HepG2 (cell line): ENCODE data around the gene WDR86. TPM values are rescaled to one million over a fixed set of nuclear protein-coding genes. Genes with fewer than 3 reads are reported as not detected.

Source experiments
- ATAC-seq: fragments of 200-7000 bp; cut with Tn5 transposase; 3 replicates; pipeline ENCODE4 v1.9.1; 2020; ENCODE audit warnings: mild to moderate bottlenecking, moderate library complexity
- BruUV-seq: library from RNA; stranded (reverse); fragments of 400-500 nt; replicated peaks from 2 replicates; lab custom pipeline; 2021; lab: Mats Ljungman, UMichigan
- CTCF ChIA-PET: fragments of 300-600 bp; formaldehyde crosslinking; extraction: SDS; loops from one replicate; lab custom pipeline; 2021; ENCODE audit warnings: low total read pairs, inconsistent platforms, low intra/inter-chr PET ratio; lab: Yijun Ruan, JAX
- POLR2A ChIA-PET: fragments of 350-600 bp; sonication (Branson Sonifier 250); formaldehyde crosslinking; loops from one replicate; lab custom pipeline; 2020; ENCODE audit warnings: antibody characterized with exemption, inconsistent platforms; lab: Yijun Ruan, JAX
- DNase-seq: peaks from one replicate; pipeline ENCODE4 v3.0.0-alpha.2; 2015; ENCODE audit warnings: low spot score
- FAIRE-seq: peaks from 3 replicates; lab custom pipeline; 2011; peaks lifted over from hg19 to GRCh38; lab: Jason Lieb, UNC
- H2AFZ ChIP-seq: one replicate; pipeline ENCODE4 v1.6.1; 2011; ENCODE audit warnings: low read length, inconsistent platforms
- H3K27ac ChIP-seq: fragments of 300-600 bp; 3 replicates; pipeline ENCODE4 v1.8.0; 2011; ENCODE audit warnings: mixed run types, mild to moderate bottlenecking, mixed read lengths, low read length, inconsistent platforms; ENCODE audit not compliant: insufficient read depth; ENCODE audit errors: extremely low read length
- H3K27me3 ChIP-seq, 2 experiments: fragments of 200-600 bp in 1 of 2; 2 replicates in 1 of 2; 3 replicates in 1 of 2; pipeline versions ENCODE4 v1.6.0 to v1.8.0; 2011; ENCODE audit warnings: low read length in 2 of 2, mild to moderate bottlenecking in 2 of 2, moderate library complexity in 2 of 2, inconsistent platforms in 1 of 2; ENCODE audit not compliant: insufficient read depth in 2 of 2, control insufficient read depth in 1 of 2
- H3K36me3 ChIP-seq, 2 experiments: fragments of 200-600 bp in 1 of 2; replicated peaks in 1 of 2; 2 replicates in 1 of 2; 3 replicates in 1 of 2; pipeline versions ENCODE4 v1.5.1 to v1.8.0; 2011; ENCODE audit warnings: low read length in 2 of 2, inconsistent platforms in 1 of 2; ENCODE audit not compliant: insufficient read depth in 2 of 2, control insufficient read depth in 1 of 2
- H3K4me1 ChIP-seq: 2 replicates; pipeline ENCODE4 v1.5.1; 2012; ENCODE audit warnings: low read length, inconsistent platforms; ENCODE audit not compliant: insufficient read depth
- H3K4me2 ChIP-seq: 2 replicates; pipeline ENCODE4 v1.6.0; 2011; ENCODE audit warnings: low read depth, low read length, inconsistent platforms
- H3K4me3 ChIP-seq, 3 experiments: fragments of 200-600 bp in 1 of 3; sonication (generic), shearing (Covaris generic) in 1 of 3; replicated peaks in 1 of 3; 2 replicates each; pipeline ENCODE4 v1.5.1; 2011 to 2016; ENCODE audit warnings: low read length in 3 of 3, inconsistent platforms in 2 of 3, low read depth in 2 of 3, mild to moderate bottlenecking in 2 of 3, control low read depth in 1 of 3, mixed read lengths in 1 of 3; ENCODE audit not compliant: insufficient read depth in 1 of 3
- H3K79me2 ChIP-seq: one replicate; pipeline ENCODE4 v1.6.1; 2011; ENCODE audit warnings: low read length, inconsistent platforms; ENCODE audit not compliant: insufficient read depth
- H3K9ac ChIP-seq: 2 replicates; pipeline ENCODE4 v1.6.0; 2011; ENCODE audit warnings: mild to moderate bottlenecking, low read depth, low read length, inconsistent platforms; ENCODE audit not compliant: insufficient read depth
- H3K9me3 ChIP-seq: 2 replicates; pipeline ENCODE4 v1.5.1; 2012; ENCODE audit warnings: mild to moderate bottlenecking, low read length
- H4K20me1 ChIP-seq: 2 replicates; pipeline ENCODE4 v1.6.0; 2011; ENCODE audit warnings: inconsistent platforms, mild to moderate bottlenecking, low read length, moderate library complexity; ENCODE audit not compliant: insufficient read depth
- DRAP1 ChIP-seq: IDR thresholded peaks from 2 replicates; pipeline ENCODE4 v1.6.1; 2016; ENCODE audit warnings: missing genetic modification reagents, missing compliant biosample characterization
- FOSL1 ChIP-seq: sonication (generic); formaldehyde crosslinking; IDR thresholded peaks from 2 replicates; pipeline ENCODE4 v1.9.0; 2021; ENCODE audit warnings: missing genetic modification reagents, borderline replicate concordance
- IRF1 ChIP-seq: sonication (generic); formaldehyde crosslinking; IDR thresholded peaks from 2 replicates; pipeline ENCODE4 v1.4.0; 2020; ENCODE audit warnings: low read depth, mild to moderate bottlenecking, missing genetic modification reagents
- KDM4B ChIP-seq: sonication (generic); formaldehyde crosslinking; IDR thresholded peaks from 2 replicates; pipeline ENCODE4 v1.4.0; 2020; ENCODE audit warnings: missing genetic modification reagents
- NCOR1 ChIP-seq: fragments of 200-600 bp; sonication (generic); IDR thresholded peaks from 2 replicates; pipeline ENCODE4 v1.7.0; 2017; ENCODE audit warnings: antibody characterized with exemption, low read length, borderline replicate concordance
- TBX3 ChIP-seq: fragments of 450-650 bp; IDR thresholded peaks from 2 replicates; pipeline ENCODE4 v1.6.1; 2017; ENCODE audit warnings: antibody characterized with exemption, mild to moderate bottlenecking, inconsistent platforms, borderline replicate concordance
- ZBTB10 ChIP-seq: sonication (generic); formaldehyde crosslinking; IDR thresholded peaks from 2 replicates; pipeline ENCODE4 v1.4.0; 2020; ENCODE audit warnings: missing genetic modification reagents, borderline replicate concordance
- ZBTB38 ChIP-seq: sonication (generic); formaldehyde crosslinking; IDR thresholded peaks from 2 replicates; pipeline ENCODE4 v1.5.1; 2020; ENCODE audit warnings: mild to moderate bottlenecking, missing genetic modification reagents
- ZNF136 ChIP-seq: sonication (generic); formaldehyde crosslinking; IDR thresholded peaks from 2 replicates; pipeline ENCODE4 v1.8.1; 2022; ENCODE audit warnings: low read depth, mild to moderate bottlenecking, moderate library complexity, missing genetic modification reagents
- ZNF251 ChIP-seq: sonication (generic); formaldehyde crosslinking; IDR thresholded peaks from 2 replicates; pipeline ENCODE4 v1.9.0; 2021; ENCODE audit warnings: mild to moderate bottlenecking, missing genetic modification reagents
- ZNF367 ChIP-seq: sonication (generic); formaldehyde crosslinking; IDR thresholded peaks from 2 replicates; pipeline ENCODE4 v1.4.0; 2020; ENCODE audit warnings: missing genetic modification reagents, borderline replicate concordance
- ZNF44 ChIP-seq: sonication (generic); formaldehyde crosslinking; IDR thresholded peaks from 2 replicates; pipeline ENCODE4 v1.5.1; 2020; ENCODE audit warnings: mild to moderate bottlenecking, missing genetic modification reagents
- ZNF512 ChIP-seq: sonication (generic); formaldehyde crosslinking; IDR thresholded peaks from 2 replicates; pipeline ENCODE4 v1.4.0; 2020; ENCODE audit warnings: mild to moderate bottlenecking, missing genetic modification reagents
- ZNF547 ChIP-seq: sonication (generic); formaldehyde crosslinking; IDR thresholded peaks from 2 replicates; pipeline ENCODE4 v1.5.1; 2020; ENCODE audit warnings: mild to moderate bottlenecking, missing genetic modification reagents
- ZNF607 ChIP-seq: sonication (generic); formaldehyde crosslinking; IDR thresholded peaks from 2 replicates; pipeline ENCODE4 v1.5.1; 2020; ENCODE audit warnings: missing genetic modification reagents, mild to moderate bottlenecking, borderline replicate concordance
- ZNF749 ChIP-seq: sonication (generic); formaldehyde crosslinking; IDR thresholded peaks from 2 replicates; pipeline ENCODE4 v1.8.0; 2022; ENCODE audit warnings: mild to moderate bottlenecking, missing genetic modification reagents, moderate library complexity, borderline replicate concordance
- ZNF75D ChIP-seq: sonication (generic); formaldehyde crosslinking; IDR thresholded peaks from 2 replicates; pipeline ENCODE4 v1.8.1; 2023; ENCODE audit warnings: missing genetic modification reagents, mild to moderate bottlenecking, borderline replicate concordance
- ZSCAN5A ChIP-seq: sonication (generic); formaldehyde crosslinking; IDR thresholded peaks from 2 replicates; pipeline ENCODE4 v1.8.0; 2022; ENCODE audit warnings: mild to moderate bottlenecking, missing genetic modification reagents, borderline replicate concordance
- WGBS: methylation state at CpG from one replicate; pipeline ENCODE4 v1.1.6; 2017; ENCODE audit warnings: low lambda C conversion rate; 5-methylcytosine and 5-hydroxymethylcytosine counted together
- in situ Hi-C: cut with HindIII; loops from 2 replicates; pipeline ENCODE4 v1.10.0; 2017; ENCODE audit warnings: low pct_unique_long_range_greater_than_20kb; ENCODE audit not compliant: extremely low pct_ligation_motif_present
- intact Hi-C: fragments of 100-400 bp; cut with micrococcal nuclease; formaldehyde crosslinking; loops from one replicate; pipeline ENCODE4 v1.10.0; 2022; ENCODE audit not compliant: unreplicated experiment
- polyA plus RNA-seq, 8 experiments: library from polyadenylated mRNA; depleted of rRNA in 3 of 8; stranded (reverse) in 7 of 8; unstranded in 1 of 8; fragments of >200 nt; fragmentation: Illumina TruSeq in 4 of 8; extraction: Trizol in 4 of 8; gene quantifications; 2 replicates each; pipeline versions ENCODE4 v1.2.1 to v1.2.3, GENCODE V29; 2011 to 2016; ENCODE audit warnings: low read depth in 4 of 8, missing spikeins in 1 of 8, mixed read lengths in 1 of 8; ENCODE audit not compliant: insufficient read depth in 1 of 8
- total RNA-seq, 5 experiments: library from RNA; depleted of rRNA; stranded (reverse); fragments of >200 nt; fragmentation: Illumina TruSeq; extraction: Trizol; gene quantifications; 2 replicates each; pipeline ENCODE4 v1.2.3, GENCODE V29; 2016; ENCODE audit warnings: low read depth in 1 of 5

WDR86 gene
- total and polyA plus RNA-seq, 2 of the 13 experiments (the other 11 are each of a cell fraction or from before 2014, with no cell fraction given): 0.11 to 2.9 TPM

- no peak overlapping the region for H3K27ac ChIP-seq
- no peak overlapping the region for H3K4me3 ChIP-seq
- no peak overlapping the region for H3K4me2 ChIP-seq
- H3K9me3 ChIP-seq: no peaks in the 10 kb centered on the region
- intact Hi-C loops (no loop called here), in situ Hi-C loops (no loop called here)
- no peak for DNase-seq
- H4K20me1 ChIP-seq: no peaks in the 10 kb centered on the region; the same call in 1 of the 2 replicates
- no peak overlapping the region for H2AFZ ChIP-seq
- no peaks in the 10 kb centered on the region for H3K4me1 ChIP-seq
- ChIA-PET POLR2A (no interaction called here), CTCF (no interaction called here)
- H3K9ac ChIP-seq: no peak overlapping the region
- no peaks in the 10 kb centered on the region for H3K79me2 ChIP-seq
- no TSS peak for BruUV-seq
- no peak for FAIRE-seq
- no peak for ATAC-seq
- 27% methylated on average over 4 of the region's 8 CpGs for WGBS
- peaks cover 23 to 96% of the 10 kb centered on the region in 2 experiments for H3K27me3 ChIP-seq
- no peaks in the 10 kb centered on the region for H3K36me3 ChIP-seq
- TF ChIP-seq ZNF607 (CRISPR knock-in tag) (no peak), KDM4B (CRISPR knock-in tag) (no peak), NCOR1 (no peak), ZNF367 (no peak), ZNF251 (CRISPR knock-in tag) (no peak), ZNF749 (CRISPR knock-in tag) (no peak), TBX3 (no peak), ZBTB10 (CRISPR knock-in tag) (no peak), ZNF512 (no peak), DRAP1 (CRISPR knock-in tag) (no peak), ZNF44 (CRISPR knock-in tag) (no peak), IRF1 (CRISPR knock-in tag) (no peak), ZNF136 (CRISPR knock-in tag) (no peak), ZSCAN5A (no peak), ZNF75D (CRISPR knock-in tag) (no peak), ZBTB38 (no peak), FOSL1 (CRISPR knock-in tag) (no peak), ZNF547 (CRISPR knock-in tag) (no peak)
Observed at GRCh38 chr7:151388007-151388297, 21.9 kb downstream of the WDR86 start.
